WTC11 (cell line): ENCODE results near the gene IGLL5. TPM values are rescaled to one million over a fixed set of nuclear protein-coding genes. Genes with fewer than 3 reads are reported as not detected.

ENCODE experiments used
- ATAC-seq: fragments of 200-7000 bp; cut with Tn5 transposase; 2 replicates; pipeline ENCODE4 v1.10.0; 2021; ENCODE audit warnings: mild to moderate bottlenecking, moderate library complexity
- CTCF ChIA-PET: fragments of 300-600 bp; sonication (Branson Sonifier 250); formaldehyde crosslinking; loops from one replicate; lab custom pipeline; 2021; ENCODE audit warnings: antibody characterized with exemption; lab: Charles Lee
- POLR2A ChIA-PET: fragments of 350-600 bp; sonication (Branson Sonifier 250); formaldehyde crosslinking; loops from one replicate; lab custom pipeline; 2021; ENCODE audit warnings: antibody characterized with exemption; lab: Charles Lee
- DNase-seq: peaks from one replicate; pipeline ENCODE4 v3.0.0; 2021; ENCODE audit warnings: low spot score
- H3K27ac Mint-ChIP-seq: 2 replicates; pipeline ENCODE4 v1.8.0; 2021; ENCODE audit warnings: mixed read lengths
- H3K27me3 Mint-ChIP-seq: 2 replicates; pipeline ENCODE4 v1.8.0; 2021; ENCODE audit warnings: low read depth, mild to moderate bottlenecking, moderate library complexity, mixed read lengths
- H3K36me3 Mint-ChIP-seq: 2 replicates; pipeline ENCODE4 v1.8.0; 2021; ENCODE audit warnings: mixed read lengths
- H3K4me1 Mint-ChIP-seq: 2 replicates; pipeline ENCODE4 v1.8.0; 2022; ENCODE audit warnings: mixed read lengths
- H3K4me3 Mint-ChIP-seq: 2 replicates; pipeline ENCODE4 v1.8.0; 2021; ENCODE audit warnings: mild to moderate bottlenecking, moderate library complexity, mixed read lengths
- H3K9me3 Mint-ChIP-seq: 2 replicates; pipeline ENCODE4 v1.8.0; 2021; ENCODE audit warnings: mixed read lengths
- AFF4 ChIP-seq: sonication (generic); formaldehyde crosslinking; IDR thresholded peaks from 2 replicates; pipeline ENCODE4 v1.8.1; 2023; ENCODE audit warnings: mild to moderate bottlenecking, missing genetic modification reagents, borderline replicate concordance
- CDX4 ChIP-seq: fragments of 250-450 bp; sonication (Bioruptor Pico); IDR thresholded peaks from 2 replicates; pipeline ENCODE4 v1.9.0; 2021; ENCODE audit warnings: moderate library complexity, mild to moderate bottlenecking, inconsistent platforms, borderline replicate concordance
- ELF4 ChIP-seq: sonication (generic); formaldehyde crosslinking; IDR thresholded peaks from 2 replicates; pipeline ENCODE4 v1.8.1; 2022; ENCODE audit warnings: low read depth, mild to moderate bottlenecking, moderate library complexity, missing genetic modification reagents
- ERG ChIP-seq: fragments of 250-450 bp; sonication (Bioruptor Pico); IDR thresholded peaks from 2 replicates; pipeline ENCODE4 v1.8.0; 2021; ENCODE audit warnings: mild to moderate bottlenecking
- HMGXB4 ChIP-seq: sonication (generic); formaldehyde crosslinking; IDR thresholded peaks from 2 replicates; pipeline ENCODE4 v1.8.1; 2023; ENCODE audit warnings: mild to moderate bottlenecking, moderate library complexity, missing genetic modification reagents
- IRF1 ChIP-seq: sonication (generic); formaldehyde crosslinking; IDR thresholded peaks from 2 replicates; pipeline ENCODE4 v1.8.0; 2023; ENCODE audit warnings: missing genetic modification reagents
- IRF2 ChIP-seq: sonication (generic); formaldehyde crosslinking; IDR thresholded peaks from 2 replicates; pipeline ENCODE4 v1.8.0; 2022; ENCODE audit warnings: low read depth, missing genetic modification reagents, borderline replicate concordance
- JAZF1 ChIP-seq: fragments of 250-450 bp; sonication (Bioruptor Pico); IDR thresholded peaks from 2 replicates; pipeline ENCODE4 v1.9.0; 2021; ENCODE audit warnings: moderate library complexity, mild to moderate bottlenecking, inconsistent platforms
- MAX ChIP-seq: sonication (generic); formaldehyde crosslinking; IDR thresholded peaks from 2 replicates; pipeline ENCODE4 v1.8.0; 2022; ENCODE audit warnings: mild to moderate bottlenecking, missing genetic modification reagents
- MLX ChIP-seq: sonication (generic); formaldehyde crosslinking; IDR thresholded peaks from 2 replicates; pipeline ENCODE4 v1.8.1; 2023; ENCODE audit warnings: mild to moderate bottlenecking, missing genetic modification reagents, moderate library complexity
- NFE2L1 ChIP-seq: sonication (generic); formaldehyde crosslinking; IDR thresholded peaks from 2 replicates; pipeline ENCODE4 v1.8.1; 2023; ENCODE audit warnings: missing genetic modification reagents
- OVOL2 ChIP-seq: fragments of 250-450 bp; sonication (Bioruptor Pico); IDR thresholded peaks from 2 replicates; pipeline ENCODE4 v1.9.0; 2021; ENCODE audit warnings: mild to moderate bottlenecking, borderline replicate concordance
- RELA ChIP-seq: sonication (generic); formaldehyde crosslinking; IDR thresholded peaks from 2 replicates; pipeline ENCODE4 v1.8.1; 2022; ENCODE audit warnings: missing genetic modification reagents, mild to moderate bottlenecking, borderline replicate concordance
- RORB ChIP-seq: fragments of 250-450 bp; sonication (Bioruptor Pico); IDR thresholded peaks from 2 replicates; pipeline ENCODE4 v1.9.0; 2021; ENCODE audit warnings: mild to moderate bottlenecking
- TEAD1 ChIP-seq: sonication (generic); formaldehyde crosslinking; IDR thresholded peaks from 2 replicates; pipeline ENCODE4 v1.8.0; 2022; ENCODE audit warnings: mild to moderate bottlenecking, missing genetic modification reagents
- TEAD4 ChIP-seq: sonication (generic); formaldehyde crosslinking; IDR thresholded peaks from 2 replicates; pipeline ENCODE4 v1.8.0; 2022; ENCODE audit warnings: mild to moderate bottlenecking, missing genetic modification reagents
- ZNF138 ChIP-seq: sonication (generic); formaldehyde crosslinking; conservative IDR thresholded peaks from 2 replicates; pipeline ENCODE4 v1.8.1; 2022; ENCODE audit warnings: mild to moderate bottlenecking, moderate library complexity, missing genetic modification reagents
- ZNF263 ChIP-seq: sonication (generic); formaldehyde crosslinking; IDR thresholded peaks from 2 replicates; pipeline ENCODE4 v1.8.1; 2022; ENCODE audit warnings: low read depth, mild to moderate bottlenecking, moderate library complexity, missing genetic modification reagents
- ZNF281 ChIP-seq: sonication (generic); formaldehyde crosslinking; IDR thresholded peaks from 2 replicates; pipeline ENCODE4 v1.8.0; 2023; ENCODE audit warnings: mild to moderate bottlenecking, missing genetic modification reagents
- total RNA-seq: library from RNA; stranded (reverse); gene quantifications from 3 replicates; pipeline ENCODE4 v1.2.3, GENCODE V29; 2021

Gene IGLL5
- total RNA-seq, 1 experiment from 2014 or later = not detected

- DNase-seq (no peak), ATAC-seq (no peak)
- CTCF ChIA-PET = interaction anchor here (0.8 kb wide), 1 partner anchor 9 kb away, joined by 3 read pairs; no protein-coding TSS in a partner anchor
- peaks cover 89% of the 10 kb centered on the region for H3K27me3 Mint-ChIP-seq
- peaks cover 10% of the 10 kb centered on the region; the same call in 1 of the 2 replicates for H3K9me3 Mint-ChIP-seq
- TF ChIP-seq RELA (CRISPR knock-in tag) = no peak
- no peak for TF ChIP-seq CDX4 (CRISPR knock-in tag)
- no peak for TF ChIP-seq AFF4 (CRISPR knock-in tag)
- no peak for TF ChIP-seq TEAD1 (CRISPR knock-in tag)
- no peak for TF ChIP-seq TEAD4 (CRISPR knock-in tag)
- no peak for TF ChIP-seq NFE2L1 (CRISPR knock-in tag)
- TF ChIP-seq MAX (CRISPR knock-in tag) = no peak
- TF ChIP-seq ZNF281 = no peak
- no peak for TF ChIP-seq HMGXB4 (CRISPR knock-in tag)
- TF ChIP-seq IRF2 = no peak
- POLR2A ChIA-PET = no interaction called here
- H3K27ac Mint-ChIP-seq = no peak overlapping the region
- H3K36me3 Mint-ChIP-seq = no peaks in the 10 kb centered on the region
- no peak overlapping the region for H3K4me3 Mint-ChIP-seq
- H3K4me1 Mint-ChIP-seq = no peaks in the 10 kb centered on the region
Measured at GRCh38 chr22:22911327-22912134, 23.9 kb downstream of the IGLL5 start.

GRCh38 chr22:22912135-22912987, 24.7 kb downstream of the IGLL5 start:
- H3K27me3 Mint-ChIP-seq = peaks cover 87% of the 10 kb centered on the region
- H3K27ac Mint-ChIP-seq = no peak overlapping the region
- ChIA-PET POLR2A (no interaction called here), CTCF (interaction anchor here (1.5 to 2.0 kb wide), 4 partner anchors 23 to 35 kb away, joined by 4 to 6 read pairs (median 4); no protein-coding TSS in a partner anchor)
- no peaks in the 10 kb centered on the region for H3K36me3 Mint-ChIP-seq
- DNase-seq = no peak
- no peaks in the 10 kb centered on the region; the same call in 1 of the 2 replicates for H3K4me1 Mint-ChIP-seq
- no peak overlapping the region for H3K4me3 Mint-ChIP-seq
- ATAC-seq = no peak
- H3K9me3 Mint-ChIP-seq = peaks cover 5% of the 10 kb centered on the region; the same call in 1 of the 2 replicates
- TF ChIP-seq ZNF138 (CRISPR knock-in tag) (no peak), RORB (no peak), JAZF1 (CRISPR knock-in tag) (no peak), IRF1 (CRISPR knock-in tag) (no peak), TEAD4 (CRISPR knock-in tag) (no peak), OVOL2 (no peak), ELF4 (CRISPR knock-in tag) (no peak), MLX (no peak), ZNF263 (CRISPR knock-in tag) (no peak), ERG (CRISPR knock-in tag) (no peak)
